Stimulated activated CD8-positive, alpha-beta memory T cell treated with anti-CD3 and anti-CD28 coated beads, Interleukin-15, amount 100 ng/mL, for 24 hours (primary cell): ENCODE measurements around the gene RRAD.

Experiments
- DNase-seq: peaks from one replicate; pipeline ENCODE4 v3.0.0-alpha.2; 2020; ENCODE audit warnings: low read depth

RRAD gene

GRCh38 chr16:66934138-66934838 is 9.0 kb upstream of the RRAD start, which contains the start of gene CIAO2B:
Gene CIAO2B (minus strand): TSS chr16:66934402. CDS start chr16:66934364, 38 bp downstream.
- DNase-seq, result peak; percentile 88

DNA sequence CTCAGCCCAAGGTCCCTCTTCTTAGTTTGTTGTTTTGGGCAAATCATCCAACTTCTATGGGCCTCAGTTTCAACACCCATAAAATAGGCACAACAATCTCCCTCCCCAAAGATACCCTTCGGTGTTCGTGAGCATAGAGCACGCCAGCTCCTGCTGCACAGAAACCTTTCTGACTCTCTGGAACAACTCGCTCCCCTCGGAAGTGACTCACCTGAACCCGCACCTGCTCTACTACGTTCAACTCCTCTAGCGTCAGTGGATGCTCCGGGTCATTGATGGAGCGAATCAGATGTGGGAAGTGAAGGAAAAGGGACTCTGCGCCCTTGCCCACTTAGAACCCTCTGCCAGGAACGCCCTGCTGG is 8.4 kb upstream of the RRAD start:
- DNase-seq, result no peak

DNA sequence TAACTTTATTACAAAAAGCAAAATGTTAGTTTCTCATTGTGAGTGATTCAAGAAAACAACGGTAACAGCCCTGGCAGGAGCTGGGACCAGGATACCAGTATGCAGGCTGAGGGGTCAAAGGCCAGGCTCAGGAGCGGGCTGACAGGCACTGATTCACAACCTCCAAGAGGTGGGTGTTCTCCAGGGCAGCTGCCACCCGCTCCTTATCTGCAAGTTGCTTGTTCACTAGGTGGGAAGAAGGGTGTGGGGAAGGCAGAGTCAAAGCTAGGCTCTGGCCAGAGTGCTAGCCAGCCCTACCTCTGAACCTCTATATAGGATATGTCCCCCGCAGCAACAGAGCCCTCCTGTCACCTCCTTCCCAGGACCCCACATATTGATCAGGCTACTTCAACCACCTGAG is 6.7 kb upstream of the RRAD start:
- no peak for DNase-seq

GRCh38 chr16:66931665-66932064 is 6.3 kb upstream of the RRAD start:
- DNase-seq, result no peak

DNA sequence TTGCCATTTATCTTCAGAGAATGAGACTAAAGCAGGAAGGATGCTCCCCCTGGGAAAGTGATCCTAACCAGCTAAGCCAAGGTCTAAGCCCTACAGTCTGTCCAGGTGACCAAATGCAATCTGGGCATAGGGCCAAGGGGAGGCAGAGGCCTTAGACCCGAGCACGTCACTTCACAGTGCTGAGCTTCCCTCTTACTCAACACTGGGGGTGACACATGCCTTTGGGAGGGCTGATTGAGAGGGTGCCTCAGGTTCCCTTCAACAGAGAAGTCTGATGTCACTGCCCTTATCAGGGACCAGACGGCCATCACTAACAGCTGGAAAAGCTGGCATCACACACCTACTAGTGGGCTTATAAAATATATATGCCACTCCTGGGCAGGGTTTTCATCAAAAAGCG is 4.9 kb upstream of the RRAD start:
- DNase-seq, result no peak

- DNase-seq, result no peak
Observed at GRCh38 chr16:66928702-66929388, 3.5 kb upstream of the RRAD start.

DNA sequence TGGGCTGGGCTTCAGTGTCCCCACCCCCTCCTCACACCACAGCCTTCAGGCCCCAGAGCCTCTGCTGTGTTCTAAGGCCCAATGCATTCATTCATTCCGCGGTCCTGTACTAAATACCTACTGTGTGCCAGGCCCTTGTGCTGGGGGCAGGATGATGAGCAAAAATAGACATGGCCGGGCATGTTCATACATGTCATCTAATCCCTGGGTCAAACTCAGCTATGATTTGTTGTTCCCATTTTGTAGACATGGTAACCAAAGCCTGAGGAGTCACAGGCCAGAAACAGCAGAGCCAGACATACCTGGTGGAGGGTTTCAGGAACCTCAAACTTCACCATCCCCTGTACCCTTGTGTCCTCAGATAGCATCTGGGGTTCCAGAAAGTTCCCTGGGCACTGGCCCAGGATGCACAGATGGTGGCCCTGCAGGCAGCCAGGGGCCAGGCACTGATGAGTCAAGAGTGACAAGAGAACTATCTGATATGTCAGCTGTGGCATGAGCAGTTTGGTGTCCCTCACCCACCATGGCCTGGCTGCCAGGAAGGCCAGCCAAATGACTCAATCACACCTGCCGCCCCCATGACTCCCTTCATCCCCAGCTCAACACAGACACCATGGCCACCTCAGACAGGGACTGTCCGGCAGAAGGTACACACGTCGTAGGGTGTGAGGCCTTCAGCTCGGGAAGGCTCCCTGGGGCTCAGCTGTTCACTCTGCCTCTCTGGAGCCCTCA is 2.7 kb upstream of the RRAD start:
- DNase-seq, result no peak

GRCh38 chr16:66926961-66927436 is 1.7 kb upstream of the RRAD start:
- DNase-seq, result no peak

DNA sequence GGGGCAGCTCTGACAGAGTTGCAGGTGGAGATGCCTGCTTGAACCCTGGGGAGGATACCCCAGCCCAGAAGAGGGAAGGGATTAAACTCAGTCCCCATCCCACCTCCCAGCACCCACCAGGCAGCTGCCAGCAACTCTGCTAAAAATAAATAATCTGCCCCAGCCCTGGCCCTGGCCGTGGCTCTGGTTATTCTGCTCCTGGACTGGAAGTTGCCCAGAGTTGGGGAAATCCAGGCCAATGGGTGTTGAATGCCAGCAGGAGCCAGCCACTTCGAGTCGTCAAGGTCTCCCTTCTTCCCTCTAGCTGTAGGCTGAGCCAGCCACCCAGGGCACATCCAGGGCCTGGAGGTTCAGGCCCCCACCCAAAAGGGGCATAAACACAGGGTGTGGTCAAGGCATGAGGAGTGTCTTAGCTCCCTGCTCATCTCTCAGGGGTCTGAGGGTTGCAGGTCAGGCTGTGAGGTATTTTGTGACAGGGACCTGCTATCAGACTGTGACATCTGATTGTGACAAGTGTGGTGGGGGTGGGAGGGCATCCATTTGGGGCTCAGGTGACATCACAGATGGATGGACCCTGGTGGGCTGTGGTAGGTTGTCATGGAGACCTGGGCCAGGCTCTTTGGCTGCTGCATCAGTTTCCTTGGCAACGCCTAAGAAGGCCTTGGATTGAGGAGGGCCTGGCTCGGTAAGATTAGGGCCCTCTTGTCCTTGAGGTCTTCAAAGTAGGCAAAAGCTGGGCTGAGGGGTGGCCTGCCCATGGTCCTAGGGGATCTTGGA is 1.0 kb upstream of the RRAD start:
- DNase-seq, result no peak

DNA sequence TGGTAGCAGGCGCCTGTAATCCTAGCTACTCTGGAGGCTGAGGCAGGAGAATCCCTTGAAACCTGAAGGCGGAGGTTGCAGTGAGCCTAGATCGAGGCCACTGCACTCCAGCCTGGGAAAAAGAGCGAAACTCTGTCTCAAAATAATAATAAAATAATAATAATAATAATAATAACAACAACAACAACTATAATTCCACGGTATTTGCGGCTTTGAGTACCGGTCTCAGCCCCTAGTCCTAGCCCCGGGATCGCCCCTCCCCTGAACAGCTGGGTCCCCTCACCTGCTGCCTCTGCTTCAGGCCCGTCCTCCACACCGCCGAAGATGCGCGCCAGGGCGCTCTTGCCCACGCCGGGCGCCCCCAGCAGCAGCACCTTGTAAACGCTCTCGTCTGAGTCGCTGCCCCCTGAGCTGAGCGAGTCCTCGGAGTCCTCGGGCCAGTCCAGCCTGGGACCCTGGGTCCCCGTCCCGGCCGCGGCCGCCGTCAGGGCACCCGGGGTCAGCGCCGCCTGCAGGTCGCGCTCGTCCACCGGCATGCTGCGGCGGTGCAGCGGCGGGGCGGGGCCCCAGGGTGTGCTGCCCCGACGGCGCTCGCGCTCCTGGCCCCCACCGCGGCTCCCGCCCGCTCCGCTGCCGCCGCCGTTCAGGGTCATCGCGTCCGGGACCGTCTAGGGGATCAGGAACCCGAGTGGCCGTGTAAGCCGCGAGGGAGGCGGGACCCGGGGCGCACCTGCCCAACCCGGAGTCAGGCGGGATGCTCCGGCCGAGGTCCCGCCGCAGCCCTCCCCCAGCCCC is 611 bp downstream of the RRAD start:
- peak; percentile 18 for DNase-seq

DNA sequence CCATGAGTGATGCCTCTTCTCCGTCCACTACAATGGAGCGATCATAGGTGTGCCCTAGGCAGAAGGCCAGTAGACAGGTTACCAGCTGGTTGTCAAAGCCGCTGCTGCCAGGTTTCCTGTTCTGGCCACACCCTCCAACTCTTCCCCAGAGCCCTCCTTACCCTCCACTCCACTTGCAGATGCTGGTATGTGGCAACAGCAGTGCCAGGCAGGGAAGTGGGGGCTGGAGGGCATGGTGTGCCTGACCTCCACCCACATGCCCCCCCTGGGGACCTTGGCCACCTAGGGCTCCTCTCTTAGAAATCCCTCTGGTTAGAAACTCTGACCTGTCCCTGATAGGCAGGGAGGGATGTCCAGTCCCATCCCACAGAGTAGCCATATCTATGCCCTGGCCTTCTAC is 1.5 kb downstream of the RRAD start:
- no peak for DNase-seq

GRCh38 chr16:66923247-66923731 is 2.0 kb downstream of the RRAD start:
- no peak for DNase-seq

- DNase-seq, result no peak
Observed at GRCh38 chr16:66921729-66922450, 3.4 kb downstream of the RRAD start.

GRCh38 chr16:66920924-66921680 is 4.2 kb downstream of the RRAD start:
- DNase-seq, result no peak

DNA sequence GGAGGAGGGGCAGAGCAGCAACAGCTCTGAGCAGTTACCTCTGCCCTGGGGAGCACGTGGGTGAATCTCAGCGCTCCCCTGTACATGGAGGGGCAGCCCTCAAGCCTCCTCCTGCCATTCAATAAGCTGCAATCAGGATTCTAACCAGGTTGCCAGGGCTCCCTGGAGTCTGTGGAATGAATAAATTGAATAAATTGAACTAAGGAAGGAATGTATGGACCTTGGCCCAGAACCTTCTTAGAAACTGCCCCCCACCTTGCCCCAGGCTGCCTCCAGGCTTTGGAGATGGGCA is 5.1 kb downstream of the RRAD start:
- DNase-seq, result no peak

- no peak for DNase-seq
Observed at GRCh38 chr16:66919569-66920298, 5.6 kb downstream of the RRAD start.

GRCh38 chr16:66918803-66919568 is 6.3 kb downstream of the RRAD start, which contains the start of gene CDH16:
Gene CDH16 (minus strand): TSS chr16:66918885. CDS start chr16:66918065, 820 bp downstream.
- no peak for DNase-seq

GRCh38 chr16:66918355-66918754 is 7.0 kb downstream of the RRAD start:
- DNase-seq, result no peak
